HCT116 (cell line): ENCODE measurements around the gene CHCHD5. TPM values are rescaled to one million over a fixed set of nuclear protein-coding genes. Genes with fewer than 3 reads are reported as not detected.

Experiments
- ATAC-seq: fragments of 200-7000 bp; cut with Tn5 transposase; 2 replicates; pipeline ENCODE4 v1.9.1; 2020; ENCODE audit warnings: mild to moderate bottlenecking, moderate library complexity
- BruUV-seq: library from RNA; stranded (reverse); fragments of 400-500 nt; replicated peaks from 2 replicates; lab custom pipeline; 2021; lab: Mats Ljungman, UMichigan
- CTCF ChIA-PET: fragments of 300-600 bp; sonication (Branson Sonifier 250); formaldehyde crosslinking; loops from one replicate; lab custom pipeline; 2021; ENCODE audit warnings: antibody characterized with exemption; lab: Charles Lee
- POLR2A ChIA-PET: fragments of 300-600, 350-600 bp; sonication (Branson Sonifier 250); formaldehyde crosslinking; loops from one replicate; lab custom pipeline; 2021; ENCODE audit warnings: antibody characterized with exemption; lab: Charles Lee
- RAD21 ChIA-PET, 2 experiments: fragments of 300-600 bp; sonication (Branson Sonifier 250); formaldehyde crosslinking; loops; one replicate each; lab custom pipeline; 2023; ENCODE audit warnings: low total read pairs in 2 of 2; ENCODE audit not compliant: uncharacterized antibody in 2 of 2, unreplicated experiment in 2 of 2, low non-redundant PET in 1 of 2; lab: Charles Lee
- DNase-seq: peaks from one replicate; pipeline ENCODE4 v3.0.0-alpha.2; 2010; ENCODE audit warnings: low read depth, low spot score
- H2AFZ ChIP-seq: fragments of 200-600 bp; shearing (Covaris generic), sonication (generic); 2 replicates; pipeline ENCODE4 v1.6.1; 2017; ENCODE audit warnings: low read depth, mixed run types, mixed read lengths, antibody characterized with exemption, low read length; ENCODE audit not compliant: poor library complexity, severe bottlenecking
- H3K27ac ChIP-seq: 2 replicates; pipeline ENCODE4 v1.5.1; 2012; ENCODE audit warnings: low read depth, low read length
- H3K27me3 ChIP-seq: fragments of 200-600 bp; sonication (generic); 2 replicates; pipeline ENCODE4 v1.6.1; 2016; ENCODE audit warnings: mixed run types, low read length, mixed read lengths; ENCODE audit not compliant: insufficient read depth
- H3K36me3 ChIP-seq, 2 experiments: fragments of 200-500 bp in 1 of 2; fragments of 200-600 bp in 1 of 2; sonication (Bioruptor generic) in 1 of 2; sonication (generic) in 1 of 2; 2 replicates each; pipeline versions ENCODE4 v1.5.1 to v1.6.1; 2014 to 2016; ENCODE audit warnings: low read length in 2 of 2, inconsistent platforms in 1 of 2, mixed read lengths in 1 of 2, mixed run types in 1 of 2; ENCODE audit not compliant: insufficient read depth in 2 of 2, control insufficient read depth in 1 of 2
- H3K4me1 ChIP-seq, 2 experiments: fragments of 200-600 bp in 1 of 2; sonication (generic) in 1 of 2; 2 replicates each; pipeline versions ENCODE4 v1.5.1 to v1.6.1; 2012 to 2017; ENCODE audit warnings: low read length in 2 of 2, inconsistent platforms in 1 of 2, mild to moderate bottlenecking in 1 of 2, mixed read lengths in 1 of 2, mixed run types in 1 of 2, moderate library complexity in 1 of 2; ENCODE audit not compliant: insufficient read depth in 2 of 2, control insufficient read depth in 1 of 2
- H3K4me2 ChIP-seq: fragments of 200-600 bp; sonication (generic); 2 replicates; pipeline ENCODE4 v1.6.1; 2017; ENCODE audit warnings: mixed run types, low read length, mixed read lengths
- H3K4me3 ChIP-seq, 2 experiments: fragments of 200-600 bp in 1 of 2; sonication (generic) in 1 of 2; replicated peaks in 1 of 2; 2 replicates each; pipeline ENCODE4 v1.5.1; 2011 to 2016; ENCODE audit warnings: low read length in 2 of 2, control low read depth in 1 of 2, low read depth in 1 of 2, mild to moderate bottlenecking in 1 of 2, mixed read lengths in 1 of 2, mixed run types in 1 of 2
- H3K79me2 ChIP-seq: fragments of 200-600 bp; sonication (generic); 2 replicates; pipeline ENCODE4 v1.6.1; 2017; ENCODE audit warnings: mild to moderate bottlenecking, mixed run types, low read length, moderate library complexity, mixed read lengths; ENCODE audit not compliant: insufficient read depth
- H3K9ac ChIP-seq: fragments of 200-600 bp; sonication (generic); 2 replicates; pipeline ENCODE4 v1.6.1; 2016; ENCODE audit warnings: low read length, mixed read lengths
- H3K9me2 ChIP-seq: fragments of 200-600 bp; sonication (generic), shearing (Covaris generic); 2 replicates; pipeline ENCODE4 v1.6.1; 2017; ENCODE audit warnings: mixed run types, mild to moderate bottlenecking, moderate library complexity; ENCODE audit not compliant: insufficient read depth
- H3K9me3 ChIP-seq, 2 experiments: fragments of 200-500 bp in 1 of 2; fragments of 200-600 bp in 1 of 2; sonication (Bioruptor generic) in 1 of 2; sonication (generic) in 1 of 2; 2 replicates each; pipeline ENCODE4 v1.6.1; 2014 to 2017; ENCODE audit warnings: low read length in 2 of 2, mixed read lengths in 2 of 2, inconsistent platforms in 1 of 2, low read depth in 1 of 2, mild to moderate bottlenecking in 1 of 2, mixed run types in 1 of 2, moderate library complexity in 1 of 2; ENCODE audit not compliant: control insufficient read depth in 1 of 2, insufficient read depth in 1 of 2
- H4K20me1 ChIP-seq: fragments of 200-600 bp; sonication (generic), shearing (Covaris generic); 2 replicates; pipeline ENCODE4 v1.6.1; 2017; ENCODE audit warnings: mixed run types, mild to moderate bottlenecking, moderate library complexity; ENCODE audit not compliant: insufficient read depth
- CBX3 ChIP-seq: IDR thresholded peaks from 2 replicates; pipeline ENCODE4 v1.6.1; 2012; ENCODE audit warnings: low read depth
- CEBPB ChIP-seq: IDR thresholded peaks from 2 replicates; pipeline ENCODE4 v1.6.1; 2012; ENCODE audit warnings: low read depth
- EZH2phosphoT487 ChIP-seq: fragments of 200-600 bp; IDR thresholded peaks from 2 replicates; pipeline ENCODE4 v1.6.1; 2018; ENCODE audit warnings: antibody characterized with exemption, borderline replicate concordance
- JUND ChIP-seq: IDR thresholded peaks from 2 replicates; pipeline ENCODE4 v1.6.1; 2012
- POLR2A ChIP-seq: IDR thresholded peaks from 2 replicates; pipeline ENCODE4 v1.7.0; 2011; ENCODE audit warnings: borderline replicate concordance; ENCODE audit not compliant: insufficient read depth, insufficient read length; ENCODE audit errors: extremely low read depth
- POLR2AphosphoS5 ChIP-seq: IDR thresholded peaks from 2 replicates; pipeline ENCODE4 v1.6.1; 2011; ENCODE audit warnings: mild to moderate bottlenecking, low read depth, low read length, moderate library complexity
- SIN3A ChIP-seq: IDR thresholded peaks from 2 replicates; pipeline ENCODE4 v1.6.1; 2012; ENCODE audit warnings: low read depth
- ZNF274 ChIP-seq: fragments of 200-500 bp; sonication (Bioruptor generic); IDR thresholded peaks from 2 replicates; pipeline ENCODE4 v1.6.1; 2014; ENCODE audit warnings: mild to moderate bottlenecking, low read depth, low read length, inconsistent platforms
- intact Hi-C: fragments of 100-400 bp; cut with micrococcal nuclease; formaldehyde crosslinking; loops from 2 replicates; pipeline ENCODE4 v1.10.0; 2022
- total RNA-seq: library from RNA; stranded (reverse); gene quantifications from one replicate; pipeline ENCODE4 v1.2.1, GENCODE V29; 2021; ENCODE audit not compliant: unreplicated experiment
- TF ChIP-seq, protein P1 (sequence below): IDR thresholded peaks from 2 replicates; pipeline ENCODE4 v1.6.1; 2011; ENCODE audit warnings: mild to moderate bottlenecking, low read length, moderate library complexity; ENCODE audit not compliant: insufficient replicate concordance; ENCODE audit errors: extremely low read depth

CHCHD5 gene
- total RNA-seq, 1 experiment from 2014 or later: 49.8 TPM

DNA sequence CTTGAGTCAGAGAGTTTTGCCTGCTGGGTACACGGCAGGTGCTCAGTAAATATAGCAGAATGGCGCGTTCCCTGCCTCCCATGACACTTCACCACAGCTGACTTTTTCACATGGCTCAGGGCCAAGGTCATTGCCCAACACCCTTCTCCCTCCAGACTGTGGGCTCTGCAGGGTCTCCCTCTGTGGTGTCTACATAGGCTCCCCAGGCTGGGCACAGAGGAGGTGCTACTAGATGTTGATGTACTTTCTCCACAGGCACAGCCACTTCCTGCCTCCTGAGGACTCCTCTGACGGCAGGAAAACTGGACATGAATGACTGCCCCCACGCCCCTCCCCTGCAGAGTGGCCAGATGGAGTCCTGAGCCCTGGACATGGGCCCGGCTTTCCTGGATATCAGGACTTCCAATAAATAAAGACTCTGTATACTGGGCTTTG lies 4.2 kb downstream of the CHCHD5 start (continued):
- TF ChIP-seq, protein P1, sequence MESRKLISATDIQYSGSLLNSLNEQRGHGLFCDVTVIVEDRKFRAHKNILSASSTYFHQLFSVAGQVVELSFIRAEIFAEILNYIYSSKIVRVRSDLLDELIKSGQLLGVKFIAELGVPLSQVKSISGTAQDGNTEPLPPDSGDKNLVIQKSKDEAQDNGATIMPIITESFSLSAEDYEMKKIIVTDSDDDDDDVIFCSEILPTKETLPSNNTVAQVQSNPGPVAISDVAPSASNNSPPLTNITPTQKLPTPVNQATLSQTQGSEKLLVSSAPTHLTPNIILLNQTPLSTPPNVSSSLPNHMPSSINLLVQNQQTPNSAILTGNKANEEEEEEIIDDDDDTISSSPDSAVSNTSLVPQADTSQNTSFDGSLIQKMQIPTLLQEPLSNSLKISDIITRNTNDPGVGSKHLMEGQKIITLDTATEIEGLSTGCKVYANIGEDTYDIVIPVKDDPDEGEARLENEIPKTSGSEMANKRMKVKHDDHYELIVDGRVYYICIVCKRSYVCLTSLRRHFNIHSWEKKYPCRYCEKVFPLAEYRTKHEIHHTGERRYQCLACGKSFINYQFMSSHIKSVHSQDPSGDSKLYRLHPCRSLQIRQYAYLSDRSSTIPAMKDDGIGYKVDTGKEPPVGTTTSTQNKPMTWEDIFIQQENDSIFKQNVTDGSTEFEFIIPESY: no peak
- TF ChIP-seq, all 23 proteins: peak for 0

- no peak overlapping the region for H3K9ac ChIP-seq
- ChIA-PET RAD21 (no interaction called here), CTCF (no interaction called here), POLR2A (no interaction called here)
- H3K27me3 ChIP-seq: no peaks in the 10 kb centered on the region
- no peak overlapping the region for H3K27ac ChIP-seq
- peaks cover under 1% of the 10 kb centered on the region; the same call in 1 of the 2 replicates for H3K79me2 ChIP-seq
- no peaks in the 10 kb centered on the region for H3K9me2 ChIP-seq
- no peaks in the 10 kb centered on the region for H3K9me3 ChIP-seq
- ATAC-seq: no peak
- H3K4me2 ChIP-seq: no peak overlapping the region
- H3K4me3 ChIP-seq: no peak overlapping the region
- intact Hi-C loops: no loop called here
- no peak overlapping the region for H2AFZ ChIP-seq
- no TSS peak for BruUV-seq
- no peak for TF ChIP-seq CBX3
- no peak for TF ChIP-seq CEBPB
- TF ChIP-seq POLR2A: no peak
- no peak for TF ChIP-seq JUND
- TF ChIP-seq ZNF274: no peak
- DNase-seq: no peak
- 0 out of 4 replicates have a peak, but pooled peaks cover 0 to 2% of the 10 kb centered on the region in 2 experiments for H3K36me3 ChIP-seq
- H4K20me1 ChIP-seq: no peaks in the 10 kb centered on the region
- H3K4me1 ChIP-seq: no peaks in the 10 kb centered on the region
These were observed 7.0 kb downstream of the CHCHD5 start for GRCh38 chr2:112591413-112591812.

DNA sequence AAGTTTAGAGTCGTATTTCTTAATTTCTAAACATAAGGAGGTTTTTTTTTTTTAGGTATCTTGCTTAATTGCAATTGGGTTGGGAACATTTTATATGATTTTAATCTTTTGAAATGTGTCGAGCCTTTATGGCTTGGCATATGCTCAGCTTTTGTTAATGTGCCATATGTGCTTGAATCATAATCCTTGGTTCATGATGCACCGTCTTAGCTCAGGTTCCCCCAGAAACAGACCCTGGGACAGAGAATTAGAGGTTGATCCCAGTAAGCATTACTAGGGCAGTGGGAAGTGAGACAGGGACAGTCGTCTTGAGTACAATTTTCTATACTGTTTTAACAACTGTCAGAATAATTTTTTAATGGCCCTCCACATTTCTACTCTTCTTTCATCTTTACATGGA lies 9.3 kb downstream of the CHCHD5 start:
- ATAC-seq: no peak
- TF ChIP-seq SIN3A (no peak), EZH2phosphoT487 (no peak), JUND (no peak), POLR2AphosphoS5 (no peak), CEBPB (no peak)
- Histone ChIP-seq H3K9me3 (peaks cover 0 to 3% of the 10 kb centered on the region in 2 experiments; a peak in 1 of 4 replicates), H3K9me2 (no peaks in the 10 kb centered on the region), H3K27ac (no peak overlapping the region), H3K79me2 (no peaks in the 10 kb centered on the region), H3K4me2 (no peak overlapping the region), H3K9ac (no peak overlapping the region), H3K4me1 (no peaks in the 10 kb centered on the region), H3K36me3 (no peaks in the 10 kb centered on the region), H3K27me3 (no peaks in the 10 kb centered on the region), H4K20me1 (no peaks in the 10 kb centered on the region), H3K4me3 (no peak overlapping the region), H2AFZ (no peak overlapping the region)
- CTCF ChIA-PET: interaction anchor here (0.7 kb wide), 1 partner anchor 133 kb away, joined by 3 read pairs; no protein-coding TSS in a partner anchor
- no peak for DNase-seq
- no TSS peak for BruUV-seq
- intact Hi-C loops: no loop called here
- RAD21 ChIA-PET: no interaction called here
- POLR2A ChIA-PET: interaction anchor here (0.9 to 1.2 kb wide), 2 partner anchors 9 to 99 kb away, joined by 3 read pairs; partner anchors contain the start of gene CHCHD5
